HL-60 (cell line): ENCODE results near the gene DNAH10.

Source experiments
- DNase-seq, 2 experiments: peaks; one replicate each; pipeline ENCODE4 v3.0.0-alpha.2; 2010 to 2020; ENCODE audit warnings: low read depth in 1 of 2, low spot score in 1 of 2
- H3K27ac ChIP-seq: fragments of 250-450 bp; sonication (Bioruptor Pico); replicated peaks from 2 replicates; pipeline ENCODE4 v1.5.1; 2020; ENCODE audit warnings: mild to moderate bottlenecking, moderate library complexity
- H3K27me3 ChIP-seq: fragments of 250-450 bp; sonication (Bioruptor Pico); 2 replicates; pipeline ENCODE4 v1.5.1; 2021; ENCODE audit warnings: mild to moderate bottlenecking, moderate library complexity; ENCODE audit not compliant: insufficient read depth, poor library complexity, severe bottlenecking
- H3K4me3 ChIP-seq: replicated peaks from 2 replicates; pipeline ENCODE4 v1.5.1; 2011; ENCODE audit warnings: mild to moderate bottlenecking, control low read depth, low read length; ENCODE audit not compliant: insufficient read depth
- GABPA ChIP-seq: IDR thresholded peaks from 2 replicates; pipeline ENCODE4 v1.6.1; 2012; ENCODE audit warnings: low read depth
- POLR2AphosphoS5 ChIP-seq: IDR thresholded peaks from 2 replicates; pipeline ENCODE4 v1.6.1; 2012; ENCODE audit warnings: low read depth
- SPI1 ChIP-seq: IDR thresholded peaks from 2 replicates; pipeline ENCODE4 v1.6.1; 2012; ENCODE audit warnings: low read depth, mild to moderate bottlenecking, borderline replicate concordance
- TF ChIP-seq, protein P1 (sequence below): IDR thresholded peaks from one replicate; pipeline ENCODE4 v1.5.1; 2011; ENCODE audit warnings: low read length, control low read depth, inconsistent platforms; ENCODE audit not compliant: insufficient read depth
- TF ChIP-seq, protein P2 (sequence below): IDR thresholded peaks from 2 replicates; pipeline ENCODE4 v1.6.1; 2012; ENCODE audit warnings: low read depth; ENCODE audit not compliant: insufficient replicate concordance

Gene DNAH10

DNA sequence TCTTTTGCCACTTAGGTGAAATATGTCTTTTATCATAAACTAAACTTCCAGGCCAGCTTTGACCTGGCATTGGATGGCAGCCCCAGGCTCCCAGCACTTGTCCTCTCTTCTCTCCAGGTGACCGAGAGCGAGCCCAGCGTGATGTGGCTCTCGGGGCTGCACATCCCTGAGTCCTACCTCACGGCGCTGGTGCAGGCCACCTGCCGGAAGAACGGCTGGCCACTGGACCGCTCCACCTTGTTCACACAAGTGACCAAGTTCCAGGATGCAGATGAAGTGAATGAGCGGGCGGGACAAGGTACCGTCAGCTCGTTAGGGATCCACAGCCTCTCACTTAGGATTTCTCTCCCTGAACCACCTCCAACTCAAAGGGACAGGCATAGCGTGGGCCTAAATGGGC is 171.1 kb downstream of the DNAH10 start:
- Histone ChIP-seq H3K4me3 (no peak overlapping the region), H3K27ac (no peak overlapping the region), H3K27me3 (peaks cover 8% of the 10 kb centered on the region)
- no peak for DNase-seq
- TF ChIP-seq, protein P1, sequence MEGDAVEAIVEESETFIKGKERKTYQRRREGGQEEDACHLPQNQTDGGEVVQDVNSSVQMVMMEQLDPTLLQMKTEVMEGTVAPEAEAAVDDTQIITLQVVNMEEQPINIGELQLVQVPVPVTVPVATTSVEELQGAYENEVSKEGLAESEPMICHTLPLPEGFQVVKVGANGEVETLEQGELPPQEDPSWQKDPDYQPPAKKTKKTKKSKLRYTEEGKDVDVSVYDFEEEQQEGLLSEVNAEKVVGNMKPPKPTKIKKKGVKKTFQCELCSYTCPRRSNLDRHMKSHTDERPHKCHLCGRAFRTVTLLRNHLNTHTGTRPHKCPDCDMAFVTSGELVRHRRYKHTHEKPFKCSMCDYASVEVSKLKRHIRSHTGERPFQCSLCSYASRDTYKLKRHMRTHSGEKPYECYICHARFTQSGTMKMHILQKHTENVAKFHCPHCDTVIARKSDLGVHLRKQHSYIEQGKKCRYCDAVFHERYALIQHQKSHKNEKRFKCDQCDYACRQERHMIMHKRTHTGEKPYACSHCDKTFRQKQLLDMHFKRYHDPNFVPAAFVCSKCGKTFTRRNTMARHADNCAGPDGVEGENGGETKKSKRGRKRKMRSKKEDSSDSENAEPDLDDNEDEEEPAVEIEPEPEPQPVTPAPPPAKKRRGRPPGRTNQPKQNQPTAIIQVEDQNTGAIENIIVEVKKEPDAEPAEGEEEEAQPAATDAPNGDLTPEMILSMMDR, result no peak
- no peak for TF ChIP-seq GABPA
- no peak for TF ChIP-seq SPI1
- no peak for TF ChIP-seq POLR2AphosphoS5
- TF ChIP-seq, protein P2, sequence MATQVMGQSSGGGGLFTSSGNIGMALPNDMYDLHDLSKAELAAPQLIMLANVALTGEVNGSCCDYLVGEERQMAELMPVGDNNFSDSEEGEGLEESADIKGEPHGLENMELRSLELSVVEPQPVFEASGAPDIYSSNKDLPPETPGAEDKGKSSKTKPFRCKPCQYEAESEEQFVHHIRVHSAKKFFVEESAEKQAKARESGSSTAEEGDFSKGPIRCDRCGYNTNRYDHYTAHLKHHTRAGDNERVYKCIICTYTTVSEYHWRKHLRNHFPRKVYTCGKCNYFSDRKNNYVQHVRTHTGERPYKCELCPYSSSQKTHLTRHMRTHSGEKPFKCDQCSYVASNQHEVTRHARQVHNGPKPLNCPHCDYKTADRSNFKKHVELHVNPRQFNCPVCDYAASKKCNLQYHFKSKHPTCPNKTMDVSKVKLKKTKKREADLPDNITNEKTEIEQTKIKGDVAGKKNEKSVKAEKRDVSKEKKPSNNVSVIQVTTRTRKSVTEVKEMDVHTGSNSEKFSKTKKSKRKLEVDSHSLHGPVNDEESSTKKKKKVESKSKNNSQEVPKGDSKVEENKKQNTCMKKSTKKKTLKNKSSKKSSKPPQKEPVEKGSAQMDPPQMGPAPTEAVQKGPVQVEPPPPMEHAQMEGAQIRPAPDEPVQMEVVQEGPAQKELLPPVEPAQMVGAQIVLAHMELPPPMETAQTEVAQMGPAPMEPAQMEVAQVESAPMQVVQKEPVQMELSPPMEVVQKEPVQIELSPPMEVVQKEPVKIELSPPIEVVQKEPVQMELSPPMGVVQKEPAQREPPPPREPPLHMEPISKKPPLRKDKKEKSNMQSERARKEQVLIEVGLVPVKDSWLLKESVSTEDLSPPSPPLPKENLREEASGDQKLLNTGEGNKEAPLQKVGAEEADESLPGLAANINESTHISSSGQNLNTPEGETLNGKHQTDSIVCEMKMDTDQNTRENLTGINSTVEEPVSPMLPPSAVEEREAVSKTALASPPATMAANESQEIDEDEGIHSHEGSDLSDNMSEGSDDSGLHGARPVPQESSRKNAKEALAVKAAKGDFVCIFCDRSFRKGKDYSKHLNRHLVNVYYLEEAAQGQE, result no peak

DNA sequence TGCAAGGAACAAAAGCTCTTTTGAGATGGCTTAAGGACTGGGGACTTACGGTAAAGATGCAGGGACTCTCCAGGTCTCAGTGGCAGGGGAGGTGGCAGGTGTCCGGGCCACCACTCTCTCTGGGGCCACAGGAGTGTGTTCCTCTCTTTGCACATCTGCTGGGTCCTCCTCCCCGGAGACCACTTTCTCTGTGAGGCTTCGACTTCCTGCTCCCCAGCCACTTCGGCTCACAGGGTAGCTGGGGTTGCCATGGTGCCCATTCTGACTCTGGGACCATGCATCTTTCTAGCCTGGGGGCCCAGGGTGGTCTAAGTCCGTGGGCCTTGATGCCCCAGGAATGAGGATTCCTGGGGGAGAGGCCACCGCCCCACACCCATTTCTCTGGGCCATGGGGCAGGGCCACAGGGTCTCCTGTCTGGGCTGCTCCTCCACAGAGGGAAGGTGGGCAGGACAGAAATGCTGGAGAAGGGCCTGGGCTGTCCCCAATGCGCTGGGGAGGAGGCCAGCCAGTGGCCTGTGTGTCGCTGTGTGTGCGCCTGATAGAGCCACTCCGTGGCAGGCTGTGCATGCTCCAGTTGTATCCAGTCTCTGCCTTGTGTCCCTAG is 172.0 kb downstream of the DNAH10 start:
- no peak for DNase-seq
- Histone ChIP-seq H3K27me3 (peaks cover 5% of the 10 kb centered on the region), H3K27ac (no peak overlapping the region), H3K4me3 (no peak overlapping the region)
- TF ChIP-seq GABPA (no peak), SPI1 (no peak), POLR2AphosphoS5 (no peak)
- TF ChIP-seq, protein P1, result no peak
- TF ChIP-seq, protein P2, result no peak

DNA sequence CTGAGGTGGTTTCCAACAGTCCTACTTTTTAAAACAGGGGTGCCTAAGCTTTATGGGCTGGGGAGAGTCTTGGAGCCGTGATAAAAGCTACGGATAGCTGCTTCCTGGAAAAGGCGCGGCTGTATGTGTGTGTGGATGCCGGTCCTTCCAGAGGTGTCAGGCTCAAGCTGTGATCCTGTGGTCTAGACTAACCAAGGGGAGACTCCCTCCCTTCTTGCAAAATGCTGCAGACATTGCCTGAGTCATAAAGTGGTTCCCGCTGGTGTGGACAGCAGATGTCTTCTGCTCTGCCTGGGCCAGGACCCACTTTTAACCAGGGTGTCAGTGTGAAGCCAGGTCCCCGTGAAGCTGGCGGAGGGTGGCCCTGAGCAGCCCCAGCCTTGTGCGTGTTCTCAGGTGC is 172.7 kb downstream of the DNAH10 start:
- H3K27me3 ChIP-seq, result peaks cover 5% of the 10 kb centered on the region
- no peak overlapping the region for H3K4me3 ChIP-seq
- DNase-seq, result peak in 1 of 2 experiments; percentile 57
- TF ChIP-seq, protein P1, result no peak
- TF ChIP-seq POLR2AphosphoS5, result peak; percentile 63
- H3K27ac ChIP-seq, result no peak overlapping the region

DNA sequence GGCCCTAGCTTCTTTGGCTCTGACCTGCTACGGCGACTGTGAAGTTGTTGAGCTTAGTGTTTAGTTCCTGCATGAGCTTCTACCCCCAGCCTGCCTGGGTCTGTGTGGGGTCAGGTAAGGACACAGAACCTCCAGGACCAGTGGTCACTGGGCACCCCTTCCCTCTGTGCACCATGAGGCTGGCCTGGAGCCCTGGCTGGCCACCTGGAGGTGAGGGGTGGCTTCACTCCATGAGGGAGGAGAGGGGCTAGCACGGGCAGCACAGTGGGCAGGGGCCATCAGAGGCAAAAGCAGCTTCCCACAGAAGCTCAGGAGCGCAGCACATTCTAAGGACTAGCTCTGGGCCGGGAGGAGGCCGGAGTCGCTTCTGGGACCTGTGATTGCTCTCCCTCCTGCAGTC is 173.9 kb downstream of the DNAH10 start:
- TF ChIP-seq, protein P2, result no peak
- TF ChIP-seq, protein P1, result no peak
- TF ChIP-seq SPI1, result no peak
- TF ChIP-seq POLR2AphosphoS5, result no peak
- TF ChIP-seq GABPA, result no peak
- no peak overlapping the region for H3K4me3 ChIP-seq
- no peak for DNase-seq
- no peak overlapping the region for H3K27ac ChIP-seq
- peaks cover 5% of the 10 kb centered on the region for H3K27me3 ChIP-seq
